VCaP (cell line): ENCODE measurements around the gene TERB1.

ENCODE experiments used
- H3K27ac ChIP-seq: fragments of 450-650 bp; 2 replicates; pipeline ENCODE4 v1.5.1; 2017
- TF ChIP-seq, protein P1 (sequence below): fragments of 450-650 bp; conservative IDR thresholded peaks from 2 replicates; pipeline ENCODE4 v1.5.1; 2017; ENCODE audit warnings: mild to moderate bottlenecking, moderate library complexity

The TERB1 gene

DNA sequence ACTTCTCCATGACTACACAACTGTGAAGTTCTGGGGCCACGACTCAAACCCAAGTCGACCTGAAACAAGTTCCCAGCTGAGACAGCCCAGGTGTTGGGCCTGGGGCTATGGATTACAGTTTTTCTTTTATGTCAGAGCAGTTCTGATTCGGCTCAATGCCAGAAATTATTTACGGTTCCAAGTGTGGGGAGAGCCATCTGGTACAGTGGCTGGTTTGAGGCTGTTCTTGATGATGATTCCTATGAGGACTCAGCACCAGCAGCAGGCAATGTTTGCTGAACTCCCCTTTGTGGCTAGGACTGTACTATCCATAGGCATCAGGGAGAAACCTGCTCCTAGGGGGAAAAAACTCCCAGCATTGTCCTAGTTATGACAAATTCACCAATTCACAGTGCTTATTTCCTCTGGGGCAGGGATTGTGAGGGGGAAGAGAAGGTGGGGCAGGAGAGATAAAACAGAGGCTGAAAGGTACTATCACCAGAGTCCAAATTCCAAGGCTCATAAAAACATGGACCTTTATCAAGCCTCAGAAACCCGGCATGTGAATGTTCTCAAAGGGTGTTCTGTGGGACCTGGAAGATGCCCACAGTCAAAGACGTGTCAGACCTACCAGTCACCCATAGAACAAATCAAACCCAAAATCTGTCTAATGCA lies 86.6 kb downstream of the TERB1 start:
- H3K27ac ChIP-seq = no peak overlapping the region
- TF ChIP-seq, protein P1, sequence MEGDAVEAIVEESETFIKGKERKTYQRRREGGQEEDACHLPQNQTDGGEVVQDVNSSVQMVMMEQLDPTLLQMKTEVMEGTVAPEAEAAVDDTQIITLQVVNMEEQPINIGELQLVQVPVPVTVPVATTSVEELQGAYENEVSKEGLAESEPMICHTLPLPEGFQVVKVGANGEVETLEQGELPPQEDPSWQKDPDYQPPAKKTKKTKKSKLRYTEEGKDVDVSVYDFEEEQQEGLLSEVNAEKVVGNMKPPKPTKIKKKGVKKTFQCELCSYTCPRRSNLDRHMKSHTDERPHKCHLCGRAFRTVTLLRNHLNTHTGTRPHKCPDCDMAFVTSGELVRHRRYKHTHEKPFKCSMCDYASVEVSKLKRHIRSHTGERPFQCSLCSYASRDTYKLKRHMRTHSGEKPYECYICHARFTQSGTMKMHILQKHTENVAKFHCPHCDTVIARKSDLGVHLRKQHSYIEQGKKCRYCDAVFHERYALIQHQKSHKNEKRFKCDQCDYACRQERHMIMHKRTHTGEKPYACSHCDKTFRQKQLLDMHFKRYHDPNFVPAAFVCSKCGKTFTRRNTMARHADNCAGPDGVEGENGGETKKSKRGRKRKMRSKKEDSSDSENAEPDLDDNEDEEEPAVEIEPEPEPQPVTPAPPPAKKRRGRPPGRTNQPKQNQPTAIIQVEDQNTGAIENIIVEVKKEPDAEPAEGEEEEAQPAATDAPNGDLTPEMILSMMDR = no peak

DNA sequence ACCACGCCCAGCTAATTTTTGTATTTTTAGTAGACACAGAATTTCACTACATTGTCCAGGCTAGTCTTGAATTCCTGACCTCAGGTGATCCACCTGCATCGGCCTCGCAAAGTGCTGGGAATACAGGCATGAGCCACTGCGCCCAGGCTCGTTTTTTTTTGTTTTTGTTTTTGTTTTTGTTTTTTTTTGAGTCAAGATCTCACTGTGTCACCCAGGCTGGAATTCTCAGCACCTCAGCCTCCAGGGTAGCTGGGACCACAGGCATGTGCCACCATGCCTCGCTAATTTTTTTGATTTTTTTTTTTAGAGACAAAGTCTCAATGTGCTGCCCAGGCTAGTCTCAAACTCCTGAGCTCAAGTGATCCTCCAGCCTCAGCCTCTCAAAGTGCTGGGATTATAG lies 87.3 kb downstream of the TERB1 start:
- TF ChIP-seq, protein P1 = no peak
- H3K27ac ChIP-seq = no peak overlapping the region

DNA sequence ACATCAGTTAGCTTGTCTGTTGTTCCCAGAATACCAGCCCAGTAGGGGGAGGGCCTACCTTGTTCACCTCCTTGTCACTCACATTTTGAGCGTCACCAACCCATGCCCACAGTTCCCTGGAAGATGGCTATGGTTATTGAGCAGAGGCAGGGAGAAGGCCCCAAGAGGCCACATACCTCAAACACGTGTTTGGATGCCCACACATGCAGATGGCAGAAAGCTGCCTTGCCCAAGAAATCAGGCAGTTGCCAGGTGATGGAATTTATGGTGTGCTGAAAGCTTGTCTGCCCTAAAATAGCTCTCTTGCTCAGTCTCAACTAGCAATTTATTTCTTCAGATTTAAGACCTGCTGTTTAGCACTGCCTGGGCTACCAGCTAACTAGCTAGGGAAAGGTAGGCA lies 88.3 kb downstream of the TERB1 start:
- TF ChIP-seq, protein P1 = no peak
- no peak overlapping the region for H3K27ac ChIP-seq

DNA sequence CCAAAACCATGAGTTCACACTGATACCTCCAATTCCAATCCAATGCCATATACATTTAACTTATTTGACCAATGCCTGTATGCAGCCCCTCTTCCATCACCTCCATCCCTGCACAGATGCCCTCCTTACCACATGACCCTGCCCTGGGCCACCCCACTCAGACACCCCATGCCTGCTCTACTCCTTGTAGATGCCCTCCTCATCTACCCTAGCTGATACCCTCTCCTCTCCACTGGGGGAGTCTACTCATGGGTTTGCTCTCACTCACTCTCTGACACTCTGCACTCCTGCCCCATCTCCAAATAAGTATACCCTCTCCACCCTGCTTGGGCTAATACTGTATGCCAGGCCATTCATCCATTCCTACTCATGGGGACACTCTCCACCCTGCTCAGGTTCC lies 88.9 kb downstream of the TERB1 start:
- no peak overlapping the region for H3K27ac ChIP-seq
- TF ChIP-seq, protein P1 = no peak

DNA sequence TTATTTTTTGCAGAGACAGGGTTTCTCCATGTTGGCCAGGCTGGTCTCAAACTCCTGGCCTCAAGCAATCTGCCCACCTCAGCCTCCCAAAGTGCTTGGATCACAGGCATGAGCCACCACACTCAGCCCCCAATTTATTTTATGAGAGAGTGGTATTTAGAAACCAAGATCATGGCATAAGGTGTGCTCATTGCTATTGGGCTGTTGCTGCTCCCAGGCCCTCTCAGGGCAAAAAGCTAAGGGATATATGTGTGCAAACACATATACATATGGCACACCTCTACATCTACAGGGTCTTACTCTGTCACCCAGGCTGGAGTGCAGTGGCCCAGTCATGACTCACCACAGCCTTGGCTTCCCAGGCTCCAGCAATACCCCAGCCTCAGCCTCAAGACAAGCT lies 89.8 kb downstream of the TERB1 start:
- H3K27ac ChIP-seq = no peak overlapping the region
- TF ChIP-seq, protein P1 = no peak

DNA sequence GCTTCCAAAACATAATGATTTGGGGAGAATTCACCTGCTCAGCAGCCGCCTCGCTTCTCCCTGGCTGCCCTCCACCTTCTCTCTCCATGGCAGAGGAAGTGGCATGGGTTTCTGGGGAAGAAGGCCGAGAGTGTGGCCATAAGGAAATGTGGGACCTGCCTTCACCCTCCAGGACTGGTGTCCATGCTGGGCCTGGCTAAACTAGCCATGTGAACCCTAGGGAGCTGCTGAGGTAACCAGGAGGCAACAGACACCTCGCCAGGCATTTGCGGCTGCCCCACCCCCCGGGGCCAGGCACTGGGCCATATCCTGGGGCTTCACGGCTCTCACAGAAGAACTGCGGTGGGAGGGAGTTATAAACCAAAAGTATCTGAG lies 94.9 kb downstream of the TERB1 start:
- H3K27ac ChIP-seq = no peak overlapping the region

DNA sequence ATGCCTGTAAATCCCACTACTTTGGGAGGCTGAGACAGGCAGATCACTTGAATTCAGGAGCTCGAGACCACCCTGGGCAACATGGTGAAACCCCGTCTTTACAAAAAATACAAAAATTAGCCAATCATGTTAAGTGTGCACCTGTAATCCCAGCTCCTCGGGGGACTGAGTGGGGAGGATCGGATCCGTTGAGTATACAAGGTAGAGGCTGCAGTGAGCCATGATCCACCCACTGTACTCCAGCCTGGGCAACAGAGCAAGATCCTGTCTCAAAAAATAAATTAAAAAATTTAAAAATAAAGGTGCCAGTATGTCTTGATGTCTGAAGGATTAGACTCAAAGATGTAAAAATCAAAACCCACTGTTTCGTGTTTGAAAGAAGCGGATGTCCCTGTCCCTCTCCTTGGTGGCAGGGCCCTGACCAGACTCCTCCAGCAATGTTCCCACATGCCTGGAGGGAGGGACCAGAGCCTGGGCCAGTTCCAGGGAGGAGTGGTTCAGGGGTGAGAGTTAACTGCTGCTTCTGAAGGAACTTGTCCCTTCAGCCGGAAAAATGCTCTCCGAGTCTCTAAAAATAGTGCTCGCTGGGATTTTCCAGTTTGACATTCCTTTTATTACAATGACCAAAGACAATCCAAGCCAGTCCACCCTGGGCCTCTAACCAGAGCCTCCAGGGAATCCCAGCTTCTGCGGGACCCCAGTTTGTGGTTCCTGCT lies 95.4 kb downstream of the TERB1 start:
- H3K27ac ChIP-seq = no peak overlapping the region
- TF ChIP-seq, protein P1 = no peak

More for the DNA sequence above, 94.9 kb downstream of the TERB1 start:
- TF ChIP-seq, protein P1 = no peak
